Measurements from ENCODE around the gene AMER3. TPM values are rescaled to one million over a fixed set of nuclear protein-coding genes. Genes with fewer than 3 reads are reported as not detected.

Gene AMER3
- polyA plus RNA-seq, 6 donors from 2014 or later = not detected

- H3K27ac Mint-ChIP-seq = no peak overlapping the region
- H3K36me3 Mint-ChIP-seq = no peaks in the 10 kb centered on the region
- H3K4me1 Mint-ChIP-seq = peaks cover 3 to 9% (median 4%) of the 10 kb centered on the region in 3 donors
- DNase-seq = no peak
- no peaks in the 10 kb centered on the region for H3K9me3 Mint-ChIP-seq
- no peak for ATAC-seq (ENCODE audit: low read depth in 2 of 2)
- H3K27me3 Mint-ChIP-seq = peaks cover 0 to 30% (median 8%) of the 10 kb centered on the region in 3 donors
- H3K4me3 Mint-ChIP-seq = peak overlapping the region in 7 of 8 donors; percentile 32 to 75 (median 69)
These were observed 44.0 kb downstream of the AMER3 start for GRCh38 chr2:130799295-130799694.

GRCh38 chr2:130805613-130806012 is 50.3 kb downstream of the AMER3 start:
- Mint-ChIP-seq H3K4me3 (no peak overlapping the region), H3K36me3 (no peaks in the 10 kb centered on the region), H3K4me1 (no peaks in the 10 kb centered on the region), H3K9me3 (peaks cover 0 to 7% (median 3%) of the 10 kb centered on the region in 7 donors), H3K27ac (no peak overlapping the region), H3K27me3 (peaks cover 17 to 19% (median 18%) of the 10 kb centered on the region in 3 donors)
- DNase-seq (no peak), ATAC-seq (ENCODE audit: low read depth in 2 of 2) (no peak)

DNA sequence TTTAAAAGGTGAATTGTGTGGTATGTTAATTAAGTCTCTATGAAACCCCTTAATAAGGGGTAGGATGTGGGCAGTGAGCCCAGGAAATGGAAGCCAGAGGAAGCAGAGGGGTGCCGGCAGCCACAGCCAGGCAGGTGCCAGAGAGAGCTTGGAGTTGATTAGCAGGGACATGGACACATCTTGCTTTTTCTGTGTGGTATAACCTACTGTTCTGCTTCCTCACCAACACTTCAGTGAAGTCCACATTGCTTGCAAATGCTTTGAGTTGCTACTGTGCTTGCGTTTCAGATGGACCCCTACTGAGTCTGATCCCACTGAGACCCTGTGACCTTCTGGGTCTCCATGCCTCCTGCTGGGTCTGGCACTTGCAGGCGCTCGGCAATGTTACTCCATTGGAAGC is 51.0 kb downstream of the AMER3 start:
- ATAC-seq (ENCODE audit: low read depth in 2 of 2) (no peak), DNase-seq (no peak)
- no peaks in the 10 kb centered on the region for H3K36me3 Mint-ChIP-seq
- H3K9me3 Mint-ChIP-seq = peaks cover 0 to 7% (median 3%) of the 10 kb centered on the region in 7 donors
- H3K4me1 Mint-ChIP-seq = no peaks in the 10 kb centered on the region
- H3K27ac Mint-ChIP-seq = no peak overlapping the region
- H3K4me3 Mint-ChIP-seq = no peak overlapping the region
- H3K27me3 Mint-ChIP-seq = peaks cover 18 to 20% (median 18%) of the 10 kb centered on the region in 3 donors

- peaks cover 14 to 20% (median 18%) of the 10 kb centered on the region in 3 donors for H3K27me3 Mint-ChIP-seq
- H3K4me3 Mint-ChIP-seq = no peak overlapping the region
- H3K36me3 Mint-ChIP-seq = no peaks in the 10 kb centered on the region
- H3K4me1 Mint-ChIP-seq = no peaks in the 10 kb centered on the region
- H3K9me3 Mint-ChIP-seq = peaks cover 0 to 7% (median 3%) of the 10 kb centered on the region in 7 donors
- no peak for DNase-seq
- no peak for ATAC-seq (ENCODE audit: low read depth in 2 of 2)
- no peak overlapping the region for H3K27ac Mint-ChIP-seq
These were observed 52.5 kb downstream of the AMER3 start for GRCh38 chr2:130807659-130808385.

DNA sequence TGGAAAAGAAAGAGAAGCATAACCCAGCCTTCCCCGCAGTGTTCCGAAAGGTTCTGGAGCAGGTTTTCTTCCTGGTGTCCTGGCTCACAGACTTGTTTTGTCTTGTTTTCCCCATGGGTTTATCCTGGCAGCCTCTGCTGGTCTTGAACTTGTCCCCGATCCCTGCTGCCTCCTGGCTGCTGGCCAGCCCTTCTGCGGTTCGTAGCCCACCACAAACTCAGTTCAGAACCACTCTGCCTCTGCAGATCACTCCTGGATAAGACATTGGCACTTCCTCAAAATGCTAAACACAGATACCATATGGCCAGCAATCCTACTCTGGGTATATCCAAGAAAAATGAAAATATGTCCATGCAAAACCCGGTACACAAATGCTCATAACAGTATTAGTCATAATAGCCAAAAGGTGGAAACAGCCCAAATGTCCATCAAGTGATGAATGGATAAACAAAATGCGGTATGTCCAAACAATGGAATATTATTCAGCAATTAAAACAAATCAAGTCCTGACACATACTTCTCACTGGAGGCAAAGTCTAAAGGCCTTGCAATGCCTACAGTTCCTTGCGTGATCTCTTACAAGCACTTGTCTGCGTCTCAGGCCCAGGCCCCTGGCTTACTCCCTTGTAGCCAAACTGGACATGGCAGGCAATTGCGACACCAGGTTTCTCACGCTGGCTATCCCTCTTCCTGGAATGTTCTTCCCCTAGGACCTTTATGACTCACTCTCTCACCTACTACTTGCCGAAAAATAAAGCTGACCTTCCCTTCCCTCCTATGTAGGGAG is 53.3 kb downstream of the AMER3 start:
- Mint-ChIP-seq H3K9me3 (peaks cover 0 to 7% (median 3%) of the 10 kb centered on the region in 7 donors), H3K4me1 (no peaks in the 10 kb centered on the region), H3K27me3 (peaks cover 14 to 20% (median 18%) of the 10 kb centered on the region in 3 donors), H3K27ac (no peak overlapping the region), H3K36me3 (no peaks in the 10 kb centered on the region), H3K4me3 (no peak overlapping the region)
- no peak for DNase-seq
- ATAC-seq (ENCODE audit: low read depth in 2 of 2) = no peak

GRCh38 chr2:130810490-130810889 is 55.1 kb downstream of the AMER3 start:
- Mint-ChIP-seq H3K27me3 (peaks cover 14 to 33% (median 25%) of the 10 kb centered on the region in 3 donors), H3K4me1 (no peaks in the 10 kb centered on the region), H3K4me3 (peak overlapping the region in 1 of 8 donors; percentile 9), H3K9me3 (peaks cover 0 to 7% (median 3%) of the 10 kb centered on the region in 7 donors), H3K27ac (peak overlapping the region in 1 of 6 donors; percentile 11), H3K36me3 (no peaks in the 10 kb centered on the region)
- no peak for DNase-seq
- no peak for ATAC-seq (ENCODE audit: low read depth in 2 of 2)

DNA sequence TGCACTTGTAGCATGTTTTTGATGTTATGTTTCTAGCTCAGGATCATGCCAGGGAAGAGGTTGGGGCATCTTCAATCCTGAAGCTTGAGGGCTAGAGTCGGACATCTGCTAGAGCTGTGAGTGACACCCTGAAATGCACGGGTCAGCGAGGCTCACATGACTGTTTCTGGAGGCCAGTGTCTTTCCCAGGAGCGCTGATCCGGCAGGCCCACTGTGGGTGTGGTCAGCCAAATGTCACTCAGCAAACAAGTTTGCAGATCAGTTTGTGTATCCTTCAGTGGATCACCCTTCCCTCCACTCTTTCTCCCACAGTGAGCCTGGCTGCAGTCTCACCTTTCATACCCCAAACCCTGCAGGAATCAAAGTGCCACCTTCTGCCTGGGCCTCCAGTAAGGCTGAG is 58.4 kb downstream of the AMER3 start:
- no peak for ATAC-seq (ENCODE audit: low read depth in 2 of 2)

GRCh38 chr2:130814931-130815680 is 59.8 kb downstream of the AMER3 start:
- H3K4me1 Mint-ChIP-seq = no peaks in the 10 kb centered on the region
- no peak for ATAC-seq (ENCODE audit: low read depth in 2 of 2)
- DNase-seq = no peak
- peaks cover 0 to 5% of the 10 kb centered on the region in 2 donors for H3K36me3 Mint-ChIP-seq
- H3K27ac Mint-ChIP-seq = peak overlapping the region in 1 of 6 donors; percentile 38
- peaks cover 10 to 27% (median 25%) of the 10 kb centered on the region in 3 donors for H3K27me3 Mint-ChIP-seq
- H3K4me3 Mint-ChIP-seq = no peak overlapping the region
- H3K9me3 Mint-ChIP-seq = peaks cover 0 to 2% (median 0%) of the 10 kb centered on the region in 7 donors

More for the DNA sequence above, 58.4 kb downstream of the AMER3 start:
- Mint-ChIP-seq H3K27me3 (peaks cover 15 to 32% (median 23%) of the 10 kb centered on the region in 3 donors), H3K4me1 (no peaks in the 10 kb centered on the region), H3K36me3 (peaks cover 0 to 4% of the 10 kb centered on the region in 2 donors), H3K4me3 (peak overlapping the region in 1 of 8 donors; percentile 52), H3K9me3 (peaks cover 0 to 3% (median 2%) of the 10 kb centered on the region in 7 donors), H3K27ac (no peak overlapping the region)
- no peak for DNase-seq

Other genes starting within 250 kb of the AMER3 start
- gene POTEI, start 246.2 kb upstream of the AMER3 start, polyA plus RNA-seq (ENCODE audit: low read depth in 6 of 6) = not detected
- gene CFC1B, start 234.3 kb upstream of the AMER3 start, polyA plus RNA-seq (ENCODE audit: low read depth in 6 of 6) = not detected
- gene CFC1, start 156.0 kb upstream of the AMER3 start, polyA plus RNA-seq (ENCODE audit: low read depth in 6 of 6) = not detected
- not detected for gene POTEJ, start 144.1 kb upstream of the AMER3 start, polyA plus RNA-seq (ENCODE audit: low read depth in 6 of 6)
- gene GPR148, start 26.5 kb upstream of the AMER3 start, polyA plus RNA-seq (ENCODE audit: low read depth in 6 of 6) = not detected
- not detected for gene ARHGEF4, start 81.4 kb downstream of the AMER3 start, polyA plus RNA-seq (ENCODE audit: low read depth in 6 of 6)

Data from naive B cell (primary cell).